GM12878 (cell line): ENCODE data around the gene ZNF839. TPM values are rescaled to one million over a fixed set of nuclear protein-coding genes. Genes with fewer than 3 reads are reported as not detected.

Experiments used
- ASH2L ChIP-seq: fragments of 300-600, 200-600 bp; sonication (generic); IDR thresholded peaks from 2 replicates; pipeline ENCODE4 v1.6.1; 2017; ENCODE audit warnings: low read depth, mild to moderate bottlenecking, borderline replicate concordance
- BHLHE40 ChIP-seq, 2 experiments: fragments of 450-650 bp in 1 of 2; IDR thresholded peaks; 2 replicates each; pipeline ENCODE4 v1.6.1; 2011 to 2017; ENCODE audit warnings: low read depth in 2 of 2, borderline replicate concordance in 1 of 2, improper control_type of control experiment in 1 of 2, low read length in 1 of 2, mild to moderate bottlenecking in 1 of 2
- CBFB ChIP-seq: IDR thresholded peaks from 2 replicates; pipeline ENCODE4 v1.6.1; 2016; ENCODE audit warnings: antibody characterized with exemption, low read depth
- CHD1 ChIP-seq: IDR thresholded peaks from 2 replicates; pipeline ENCODE4 v1.6.1; 2012; ENCODE audit warnings: low read depth, low read length, improper control_type of control experiment
- CHD4 ChIP-seq: fragments of 200-600 bp; sonication (generic); IDR thresholded peaks from 2 replicates; pipeline ENCODE4 v1.6.1; 2016; ENCODE audit warnings: mild to moderate bottlenecking
- EED ChIP-seq: sonication (generic); IDR thresholded peaks from 2 replicates; pipeline ENCODE4 v1.6.1; 2016; ENCODE audit warnings: antibody characterized with exemption, low read depth
- EZH2 ChIP-seq: IDR thresholded peaks from 2 replicates; pipeline ENCODE4 v1.6.1; 2012; ENCODE audit warnings: low read depth, mild to moderate bottlenecking, control low read depth, inconsistent platforms, low read length, borderline replicate concordance; ENCODE audit not compliant: control insufficient read depth
- IKZF2 ChIP-seq, 2 experiments: fragments of 450-650 bp; IDR thresholded peaks; 2 replicates each; pipeline ENCODE4 v1.6.1; 2017; ENCODE audit warnings: mild to moderate bottlenecking in 2 of 2, moderate library complexity in 2 of 2
- KAT2A ChIP-seq: conservative IDR thresholded peaks from 2 replicates; pipeline ENCODE4 v1.6.1; 2011; ENCODE audit warnings: low read depth, low read length; ENCODE audit not compliant: control insufficient read depth
- KDM1A ChIP-seq: fragments of 200-600 bp; sonication (generic); IDR thresholded peaks from 2 replicates; pipeline ENCODE4 v1.6.1; 2016; ENCODE audit warnings: borderline replicate concordance
- MTA2 ChIP-seq: fragments of 450-650 bp; IDR thresholded peaks from 2 replicates; pipeline ENCODE4 v1.6.1; 2016; ENCODE audit warnings: low read depth, mild to moderate bottlenecking, moderate library complexity
- MTA3 ChIP-seq: IDR thresholded peaks from 2 replicates; pipeline ENCODE4 v1.6.1; 2012; ENCODE audit warnings: low read length, inconsistent platforms, borderline replicate concordance
- NFXL1 ChIP-seq: fragments of 450-650 bp; IDR thresholded peaks from 2 replicates; pipeline ENCODE4 v1.6.1; 2017; ENCODE audit warnings: antibody characterized with exemption, mild to moderate bottlenecking, borderline replicate concordance
- PAX8 ChIP-seq: fragments of 450-650 bp; IDR thresholded peaks from 2 replicates; pipeline ENCODE4 v1.6.1; 2017; ENCODE audit warnings: mild to moderate bottlenecking, moderate library complexity
- PML ChIP-seq: IDR thresholded peaks from 2 replicates; pipeline ENCODE4 v1.6.1; 2012; ENCODE audit warnings: low read length, inconsistent platforms
- SMAD5 ChIP-seq: IDR thresholded peaks from 2 replicates; pipeline ENCODE4 v1.6.1; 2016; ENCODE audit warnings: antibody characterized with exemption, low read depth
- SMC3 ChIP-seq: IDR thresholded peaks from 2 replicates; pipeline ENCODE4 v1.6.1; 2011; ENCODE audit warnings: low read length, improper control_type of control experiment, borderline replicate concordance
- SP1 ChIP-seq: IDR thresholded peaks from one replicate; pipeline ENCODE4 v1.6.1; 2011; ENCODE audit warnings: low read depth, low read length
- SPI1 ChIP-seq: IDR thresholded peaks from 2 replicates; pipeline ENCODE4 v1.6.1; 2011; ENCODE audit warnings: low read depth, mild to moderate bottlenecking, low read length, moderate library complexity, borderline replicate concordance; ENCODE audit not compliant: insufficient read depth
- TAF1 ChIP-seq: IDR thresholded peaks from 2 replicates; pipeline ENCODE4 v1.6.1; 2011; ENCODE audit warnings: mild to moderate bottlenecking, low read depth, low read length, borderline replicate concordance
- ZNF217 ChIP-seq: fragments of 450-650 bp; IDR thresholded peaks from 2 replicates; pipeline ENCODE4 v1.6.1; 2017; ENCODE audit warnings: antibody characterized with exemption, mild to moderate bottlenecking
- ZNF274 ChIP-seq: IDR thresholded peaks from one replicate; pipeline ENCODE4 v1.8.0; 2011; ENCODE audit not compliant: insufficient read length, insufficient read depth
- ZZZ3 ChIP-seq: IDR thresholded peaks from 2 replicates; pipeline ENCODE4 v1.6.1; 2011; ENCODE audit warnings: low read depth; ENCODE audit not compliant: control insufficient read depth, insufficient read length
- polyA plus RNA-seq, 11 experiments: library from polyadenylated mRNA; depleted of rRNA in 4 of 11; unstranded in 6 of 11; stranded (reverse) in 5 of 11; fragments of >200 nt; fragmentation: Nextera tagmentation in 4 of 11; fragmentation: Illumina TruSeq in 1 of 11; extraction: Ambion mirVana in 4 of 11; extraction: Trizol in 1 of 11; gene quantifications; 1 replicate in 1 of 11; 2 replicates in 10 of 11; pipeline versions ENCODE4 v1.2.1 to v1.2.3, GENCODE V29; 2011 to 2016; ENCODE audit warnings: inconsistent platforms in 2 of 11, missing spikeins in 2 of 11, low read depth in 1 of 11
- total RNA-seq, 4 experiments: library from RNA; depleted of rRNA in 3 of 4; stranded (reverse); fragments of >200 nt in 3 of 4; fragmentation: Illumina TruSeq in 1 of 4; extraction: Trizol in 1 of 4; gene quantifications; 2 replicates each; pipeline versions ENCODE4 v1.2.1 to v1.2.3, GENCODE V29; 2013 to 2021
- TF ChIP-seq, protein P1 (sequence below): fragments of 450-650 bp; IDR thresholded peaks from 2 replicates; pipeline ENCODE4 v1.6.1; 2017; ENCODE audit warnings: mild to moderate bottlenecking, low read depth, inconsistent platforms; ENCODE audit not compliant: poor library complexity, severe bottlenecking
- TF ChIP-seq, protein P2 (sequence below): IDR thresholded peaks from 2 replicates; pipeline ENCODE4 v1.6.1; 2012; ENCODE audit warnings: improper control_type of control experiment, low read depth, low read length; ENCODE audit not compliant: insufficient replicate concordance

ZNF839 gene
- total and polyA plus RNA-seq, 10 of the 15 experiments (the other 5 are each of a cell fraction or from before 2014, with no cell fraction given), result 1.4 to 14.4 (median 8.6) TPM

DNA sequence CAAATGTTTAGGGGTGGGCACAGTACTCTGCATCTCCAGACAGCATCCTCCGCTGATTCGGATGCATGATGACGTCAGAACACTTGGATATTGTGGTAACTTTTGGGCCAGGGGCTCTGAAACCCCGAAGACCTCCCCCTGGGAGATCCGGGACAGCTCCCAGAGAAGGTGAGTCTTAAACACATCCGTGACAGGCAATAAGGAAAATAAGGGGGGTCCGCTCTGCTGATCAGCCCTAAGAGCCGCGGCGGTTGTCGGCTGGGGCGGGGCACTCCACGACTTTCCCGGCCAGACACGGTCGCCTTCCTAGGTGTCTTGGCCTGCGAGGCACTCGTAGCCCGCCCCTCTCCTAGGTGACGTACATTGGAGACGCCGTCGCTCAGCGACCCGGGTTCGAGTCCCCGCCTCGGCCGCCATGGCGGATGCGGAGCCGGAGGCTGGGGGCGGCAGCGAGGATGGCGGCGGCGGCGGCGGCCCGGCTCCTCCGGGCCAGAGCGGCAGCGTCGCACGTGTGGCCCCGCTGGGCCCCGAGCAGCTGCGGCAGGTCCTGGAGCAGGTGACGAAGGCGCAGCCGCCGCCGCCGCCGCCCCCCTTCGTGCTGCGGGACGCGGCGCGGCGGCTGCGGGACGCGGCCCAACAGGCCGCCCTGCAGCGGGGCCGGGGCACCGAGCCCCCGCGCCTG lies at the start of gene ZNF839 (continued):
- TF ChIP-seq, protein P1, sequence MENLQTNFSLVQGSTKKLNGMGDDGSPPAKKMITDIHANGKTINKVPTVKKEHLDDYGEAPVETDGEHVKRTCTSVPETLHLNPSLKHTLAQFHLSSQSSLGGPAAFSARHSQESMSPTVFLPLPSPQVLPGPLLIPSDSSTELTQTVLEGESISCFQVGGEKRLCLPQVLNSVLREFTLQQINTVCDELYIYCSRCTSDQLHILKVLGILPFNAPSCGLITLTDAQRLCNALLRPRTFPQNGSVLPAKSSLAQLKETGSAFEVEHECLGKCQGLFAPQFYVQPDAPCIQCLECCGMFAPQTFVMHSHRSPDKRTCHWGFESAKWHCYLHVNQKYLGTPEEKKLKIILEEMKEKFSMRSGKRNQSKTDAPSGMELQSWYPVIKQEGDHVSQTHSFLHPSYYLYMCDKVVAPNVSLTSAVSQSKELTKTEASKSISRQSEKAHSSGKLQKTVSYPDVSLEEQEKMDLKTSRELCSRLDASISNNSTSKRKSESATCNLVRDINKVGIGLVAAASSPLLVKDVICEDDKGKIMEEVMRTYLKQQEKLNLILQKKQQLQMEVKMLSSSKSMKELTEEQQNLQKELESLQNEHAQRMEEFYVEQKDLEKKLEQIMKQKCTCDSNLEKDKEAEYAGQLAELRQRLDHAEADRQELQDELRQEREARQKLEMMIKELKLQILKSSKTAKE, result no peak
- TF ChIP-seq PAX8 (no peak), ZNF217 (peak; percentile 89; the same call in 1 of the 2 replicates), ASH2L (peak; percentile 82; the same call in 1 of the 2 replicates), EED (no peak), MTA3 (no peak), CBFB (no peak; the same call in 1 of the 2 replicates), CHD1 (no peak), KDM1A (no peak), KAT2A (no peak), ZNF274 (no peak), SMC3 (no peak), IKZF2 (IDR thresholded peaks at IDR 0.05) (peak; percentile 65 to 66), PML (no peak), MTA2 (peak; percentile 40; the same call in 1 of the 2 replicates), ZZZ3 (no peak), SPI1 (no peak), CHD4 (no peak), SP1 (peak; percentile 69), NFXL1 (0 out of 2 replicates have a peak, but pooled peaks have one; percentile 65), EZH2 (no peak), SMAD5 (no peak), TAF1 (peak; percentile 44; the same call in 1 of the 2 replicates), BHLHE40 (IDR thresholded peaks at IDR 0.05; ENCODE audit: borderline replicate concordance in 1 of 2, low read depth in 2 of 2, low read length in 1 of 2) (peak; percentile 26 to 79; a peak in 2 of 4 replicates)
- TF ChIP-seq, protein P2, sequence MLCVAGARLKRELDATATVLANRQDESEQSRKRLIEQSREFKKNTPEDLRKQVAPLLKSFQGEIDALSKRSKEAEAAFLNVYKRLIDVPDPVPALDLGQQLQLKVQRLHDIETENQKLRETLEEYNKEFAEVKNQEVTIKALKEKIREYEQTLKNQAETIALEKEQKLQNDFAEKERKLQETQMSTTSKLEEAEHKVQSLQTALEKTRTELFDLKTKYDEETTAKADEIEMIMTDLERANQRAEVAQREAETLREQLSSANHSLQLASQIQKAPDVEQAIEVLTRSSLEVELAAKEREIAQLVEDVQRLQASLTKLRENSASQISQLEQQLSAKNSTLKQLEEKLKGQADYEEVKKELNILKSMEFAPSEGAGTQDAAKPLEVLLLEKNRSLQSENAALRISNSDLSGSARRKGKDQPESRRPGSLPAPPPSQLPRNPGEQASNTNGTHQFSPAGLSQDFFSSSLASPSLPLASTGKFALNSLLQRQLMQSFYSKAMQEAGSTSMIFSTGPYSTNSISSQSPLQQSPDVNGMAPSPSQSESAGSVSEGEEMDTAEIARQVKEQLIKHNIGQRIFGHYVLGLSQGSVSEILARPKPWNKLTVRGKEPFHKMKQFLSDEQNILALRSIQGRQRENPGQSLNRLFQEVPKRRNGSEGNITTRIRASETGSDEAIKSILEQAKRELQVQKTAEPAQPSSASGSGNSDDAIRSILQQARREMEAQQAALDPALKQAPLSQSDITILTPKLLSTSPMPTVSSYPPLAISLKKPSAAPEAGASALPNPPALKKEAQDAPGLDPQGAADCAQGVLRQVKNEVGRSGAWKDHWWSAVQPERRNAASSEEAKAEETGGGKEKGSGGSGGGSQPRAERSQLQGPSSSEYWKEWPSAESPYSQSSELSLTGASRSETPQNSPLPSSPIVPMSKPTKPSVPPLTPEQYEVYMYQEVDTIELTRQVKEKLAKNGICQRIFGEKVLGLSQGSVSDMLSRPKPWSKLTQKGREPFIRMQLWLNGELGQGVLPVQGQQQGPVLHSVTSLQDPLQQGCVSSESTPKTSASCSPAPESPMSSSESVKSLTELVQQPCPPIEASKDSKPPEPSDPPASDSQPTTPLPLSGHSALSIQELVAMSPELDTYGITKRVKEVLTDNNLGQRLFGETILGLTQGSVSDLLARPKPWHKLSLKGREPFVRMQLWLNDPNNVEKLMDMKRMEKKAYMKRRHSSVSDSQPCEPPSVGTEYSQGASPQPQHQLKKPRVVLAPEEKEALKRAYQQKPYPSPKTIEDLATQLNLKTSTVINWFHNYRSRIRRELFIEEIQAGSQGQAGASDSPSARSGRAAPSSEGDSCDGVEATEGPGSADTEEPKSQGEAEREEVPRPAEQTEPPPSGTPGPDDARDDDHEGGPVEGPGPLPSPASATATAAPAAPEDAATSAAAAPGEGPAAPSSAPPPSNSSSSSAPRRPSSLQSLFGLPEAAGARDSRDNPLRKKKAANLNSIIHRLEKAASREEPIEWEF, result no peak
